Activated naive CD8-positive, alpha-beta T cell (primary cell): ENCODE results near the gene NMRK2.
"Not testable (repeated sequence)": the region's sequence is repeated elsewhere in the genome, so short reads cannot be mapped to it uniquely, and the experiment has no call there.

Experiments used
- H3K27ac Mint-ChIP-seq: one replicate; pipeline ENCODE4 v1.8.0; 2021; ENCODE audit warnings: mixed read lengths
- H3K27me3 Mint-ChIP-seq: one replicate; pipeline ENCODE4 v1.8.0; 2021; ENCODE audit warnings: mixed read lengths
- H3K36me3 Mint-ChIP-seq: one replicate; pipeline ENCODE4 v1.8.0; 2021; ENCODE audit warnings: mixed read lengths
- H3K4me1 Mint-ChIP-seq: one replicate; pipeline ENCODE4 v1.8.0; 2021; ENCODE audit warnings: low read depth, mixed read lengths
- H3K4me3 Mint-ChIP-seq: one replicate; pipeline ENCODE4 v1.8.0; 2021; ENCODE audit warnings: mild to moderate bottlenecking, mixed read lengths
- H3K9me3 Mint-ChIP-seq: one replicate; pipeline ENCODE4 v1.8.0; 2021; ENCODE audit warnings: low read depth, mixed read lengths

The NMRK2 gene, protein sequence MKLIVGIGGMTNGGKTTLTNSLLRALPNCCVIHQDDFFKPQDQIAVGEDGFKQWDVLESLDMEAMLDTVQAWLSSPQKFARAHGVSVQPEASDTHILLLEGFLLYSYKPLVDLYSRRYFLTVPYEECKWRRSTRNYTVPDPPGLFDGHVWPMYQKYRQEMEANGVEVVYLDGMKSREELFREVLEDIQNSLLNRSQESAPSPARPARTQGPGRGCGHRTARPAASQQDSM

DNA sequence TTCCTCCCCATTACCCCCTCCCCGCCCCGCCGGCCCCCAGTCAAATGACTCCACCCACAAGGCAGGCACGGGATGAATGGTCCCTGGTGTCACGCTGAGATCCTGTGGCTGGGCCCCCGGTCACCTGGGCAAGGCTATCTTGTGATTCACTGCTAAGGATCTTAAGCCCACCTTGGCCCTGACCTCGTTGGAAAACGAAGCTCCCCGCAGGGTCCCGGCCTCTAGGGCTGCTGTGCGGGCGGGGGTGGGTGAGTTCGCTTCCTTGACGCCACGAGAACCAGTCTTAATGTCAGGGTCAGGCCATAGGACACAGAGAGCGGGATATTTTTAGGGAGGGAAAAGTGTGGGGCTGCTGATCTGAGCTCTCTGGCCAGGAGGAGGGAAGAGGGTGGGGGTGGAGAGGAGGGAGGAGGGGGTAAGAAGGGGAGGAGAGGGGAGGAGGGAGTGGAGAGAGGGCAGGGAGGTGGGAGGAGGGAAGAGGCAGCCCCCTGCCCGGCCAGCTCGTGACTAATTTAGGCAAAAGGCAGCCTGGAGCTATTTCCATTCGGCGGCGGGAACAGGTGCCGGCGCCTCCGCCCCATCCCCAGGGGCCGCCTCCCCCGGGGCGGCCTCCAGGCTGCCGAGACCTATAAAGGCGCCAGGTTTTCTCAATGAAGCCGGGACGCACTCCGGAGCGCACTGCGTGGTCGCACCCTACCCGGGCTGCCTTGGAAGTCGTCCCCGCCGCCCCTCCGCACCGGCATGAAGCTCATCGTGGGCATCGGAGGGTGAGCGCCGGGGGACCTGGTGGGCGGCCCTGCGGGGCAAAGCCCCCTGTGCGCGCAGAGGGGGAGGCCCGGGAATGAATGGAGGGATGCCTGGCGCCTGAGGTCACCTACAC, at the start of gene NMRK2:
Gene NMRK2, plus strand, starts transcription at position 139 of the 880 bp plus-strand sequence. Its CDS starts 603 bp downstream, at position 742.
- H3K27ac Mint-ChIP-seq, result no peak within 1 kb of the TSS
- peaks cover 1% of the 10 kb centered on the region for H3K27me3 Mint-ChIP-seq
- no peaks in the 10 kb centered on the region for H3K9me3 Mint-ChIP-seq
- peaks cover 1% of the 10 kb centered on the region for H3K4me1 Mint-ChIP-seq
- H3K4me3 Mint-ChIP-seq, result no peak within 1 kb of the TSS
- no peaks in the 10 kb centered on the region for H3K36me3 Mint-ChIP-seq

DNA sequence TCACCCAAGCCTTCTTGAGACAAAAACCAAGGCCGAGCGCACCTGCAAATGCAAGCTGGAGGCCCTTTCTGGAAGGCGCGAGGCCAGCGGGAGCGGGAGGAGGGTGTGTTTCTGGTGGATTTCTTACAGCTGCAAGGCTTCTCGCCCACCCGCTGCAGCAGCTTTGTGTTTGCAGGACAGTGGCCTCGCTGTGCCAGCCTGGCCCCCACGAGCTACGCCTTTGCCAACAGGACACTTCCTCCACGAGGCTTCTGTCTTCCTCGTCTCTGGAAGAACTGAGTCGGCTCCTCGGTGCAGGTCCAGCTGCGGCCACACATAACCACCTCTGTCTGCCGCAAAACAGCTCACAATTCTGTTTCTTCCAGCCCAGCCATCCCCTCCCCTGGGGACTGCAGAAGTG, 42.3 kb upstream of the NMRK2 start:
- Mint-ChIP-seq H3K4me3 (no peak overlapping the region), H3K27me3 (no peaks in the 10 kb centered on the region), H3K27ac (no peak overlapping the region), H3K9me3 (no peaks in the 10 kb centered on the region), H3K36me3 (no peaks in the 10 kb centered on the region), H3K4me1 (no peaks in the 10 kb centered on the region)

DNA sequence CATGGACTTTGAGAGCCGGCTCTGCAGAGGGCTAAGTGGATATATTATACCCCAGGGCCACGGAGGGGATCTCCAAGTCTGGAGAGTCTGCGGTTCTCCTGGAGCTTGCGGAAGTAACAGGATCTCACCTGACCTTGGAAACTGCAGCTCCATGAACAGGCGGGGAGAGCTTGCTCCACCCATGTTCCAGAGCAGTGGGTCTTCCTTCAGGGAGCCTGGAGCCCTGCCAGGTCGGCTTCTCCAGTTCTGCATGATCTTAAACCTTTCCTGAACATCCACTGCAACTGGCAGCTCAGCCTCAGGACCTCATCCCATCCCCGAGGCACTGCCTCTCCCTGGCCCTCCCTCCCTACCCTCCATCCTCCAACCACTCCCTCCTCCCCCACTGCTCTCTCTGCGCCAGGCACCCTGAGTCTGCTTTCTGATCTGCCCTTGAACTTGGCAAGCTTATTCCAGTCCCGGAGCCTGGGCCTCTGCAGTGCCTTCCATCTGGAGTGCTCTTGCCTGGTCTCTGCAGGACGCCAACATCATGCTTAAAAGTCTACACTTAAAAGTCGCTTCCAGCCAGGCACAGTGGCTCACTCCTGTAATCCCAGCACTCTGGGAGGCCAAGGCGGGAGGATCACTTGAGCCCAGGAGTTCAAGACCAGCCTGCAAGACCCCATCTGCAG, 39.2 kb upstream of the NMRK2 start:
- Mint-ChIP-seq H3K36me3 (no peaks in the 10 kb centered on the region), H3K27me3 (no peaks in the 10 kb centered on the region), H3K4me1 (peaks cover 4% of the 10 kb centered on the region), H3K9me3 (no peaks in the 10 kb centered on the region), H3K27ac (no peak overlapping the region), H3K4me3 (no peak overlapping the region)

DNA sequence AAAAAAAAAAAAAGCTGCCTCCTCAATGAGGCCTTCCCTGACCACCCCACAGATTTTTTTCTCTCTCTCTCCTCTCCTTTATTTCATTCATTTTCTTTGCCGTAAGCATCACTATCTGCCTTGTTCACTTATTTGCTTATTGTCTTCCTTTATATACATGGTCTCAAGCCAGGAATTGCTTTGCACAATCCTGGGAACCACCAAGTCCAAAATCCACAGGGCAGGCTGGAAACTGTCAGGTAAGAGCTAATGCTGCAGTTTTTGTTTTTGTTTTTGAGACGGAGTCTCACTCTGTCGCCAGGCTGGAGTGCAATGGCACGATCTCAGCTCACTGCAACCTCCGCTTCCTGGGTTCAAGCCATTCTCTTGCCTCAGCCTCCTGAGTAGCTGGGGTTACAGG, 37.9 kb upstream of the NMRK2 start:
- not testable (repeated sequence) for H3K27me3 Mint-ChIP-seq, H3K36me3 Mint-ChIP-seq, H3K4me1 Mint-ChIP-seq, H3K4me3 Mint-ChIP-seq, H3K27ac Mint-ChIP-seq, H3K9me3 Mint-ChIP-seq

DNA sequence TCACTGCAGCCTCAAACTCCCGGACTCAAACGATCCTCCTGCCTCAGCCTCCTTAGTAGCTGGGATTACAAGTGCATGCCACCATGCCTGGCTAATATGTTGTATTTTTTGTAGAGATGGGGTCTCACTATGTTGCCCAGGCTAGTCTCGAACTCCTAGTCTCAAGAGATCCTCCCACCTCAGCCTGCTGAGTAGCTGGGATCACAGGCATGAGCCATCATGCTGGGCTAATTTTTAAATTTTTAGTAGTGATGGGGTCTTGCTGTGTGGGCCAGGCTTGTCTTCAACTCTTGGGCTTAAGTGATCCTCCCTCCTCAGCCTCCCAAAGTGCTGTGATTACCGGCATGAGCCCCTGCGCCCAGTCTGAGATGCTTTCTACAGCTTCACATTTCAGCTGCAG, 37.1 kb upstream of the NMRK2 start:
- no peak overlapping the region for H3K27ac Mint-ChIP-seq
- H3K36me3 Mint-ChIP-seq, result no peaks in the 10 kb centered on the region
- no peak overlapping the region for H3K4me3 Mint-ChIP-seq
- H3K4me1 Mint-ChIP-seq, result peaks cover 4% of the 10 kb centered on the region
- no peaks in the 10 kb centered on the region for H3K9me3 Mint-ChIP-seq
- no peaks in the 10 kb centered on the region for H3K27me3 Mint-ChIP-seq

DNA sequence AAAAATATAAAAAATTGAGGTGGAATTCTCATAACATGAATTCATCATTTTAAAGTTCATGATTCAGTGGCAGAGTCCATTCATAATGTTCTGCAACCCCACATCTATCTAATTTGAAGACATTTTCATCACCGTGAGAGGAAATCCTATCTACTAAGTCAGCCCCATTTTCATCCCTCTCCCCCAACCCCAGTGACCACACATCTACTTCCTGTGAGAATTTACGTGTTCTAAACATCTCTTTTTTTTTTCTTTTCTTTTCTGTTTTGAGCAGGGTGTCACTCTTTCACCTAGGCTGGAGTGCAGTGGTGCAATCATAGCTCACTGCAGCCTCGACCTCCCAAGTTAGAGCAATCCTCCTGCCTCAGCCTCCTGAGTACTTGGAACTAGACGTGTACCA, 34.9 kb upstream of the NMRK2 start:
- Mint-ChIP-seq H3K4me3 (no peak overlapping the region), H3K36me3 (no peaks in the 10 kb centered on the region), H3K4me1 (peaks cover 4% of the 10 kb centered on the region), H3K27me3 (no peaks in the 10 kb centered on the region), H3K9me3 (no peaks in the 10 kb centered on the region), H3K27ac (no peak overlapping the region)

DNA sequence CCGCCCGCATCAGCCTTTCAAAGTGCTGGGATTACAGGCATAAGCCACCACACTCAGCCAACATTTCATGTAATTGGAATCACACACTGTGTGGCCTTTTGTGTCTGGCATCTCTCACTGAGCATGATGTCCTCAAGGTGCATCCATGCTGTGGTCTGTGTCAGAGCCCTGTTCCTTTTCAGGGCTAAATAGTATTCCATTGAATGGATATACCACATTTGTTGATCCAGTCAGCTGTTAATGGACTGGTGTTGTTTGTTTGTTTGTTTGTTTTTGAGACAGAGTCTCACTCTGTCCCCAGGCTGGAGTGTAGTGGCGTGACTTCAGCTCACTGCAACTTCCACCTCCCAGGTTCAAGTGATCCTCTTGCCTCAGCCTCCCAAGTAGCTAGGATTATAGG, 34.4 kb upstream of the NMRK2 start:
- no peaks in the 10 kb centered on the region for H3K9me3 Mint-ChIP-seq
- no peaks in the 10 kb centered on the region for H3K36me3 Mint-ChIP-seq
- H3K4me1 Mint-ChIP-seq, result peaks cover 4% of the 10 kb centered on the region
- H3K27ac Mint-ChIP-seq, result no peak overlapping the region
- H3K4me3 Mint-ChIP-seq, result no peak overlapping the region
- H3K27me3 Mint-ChIP-seq, result no peaks in the 10 kb centered on the region

DNA sequence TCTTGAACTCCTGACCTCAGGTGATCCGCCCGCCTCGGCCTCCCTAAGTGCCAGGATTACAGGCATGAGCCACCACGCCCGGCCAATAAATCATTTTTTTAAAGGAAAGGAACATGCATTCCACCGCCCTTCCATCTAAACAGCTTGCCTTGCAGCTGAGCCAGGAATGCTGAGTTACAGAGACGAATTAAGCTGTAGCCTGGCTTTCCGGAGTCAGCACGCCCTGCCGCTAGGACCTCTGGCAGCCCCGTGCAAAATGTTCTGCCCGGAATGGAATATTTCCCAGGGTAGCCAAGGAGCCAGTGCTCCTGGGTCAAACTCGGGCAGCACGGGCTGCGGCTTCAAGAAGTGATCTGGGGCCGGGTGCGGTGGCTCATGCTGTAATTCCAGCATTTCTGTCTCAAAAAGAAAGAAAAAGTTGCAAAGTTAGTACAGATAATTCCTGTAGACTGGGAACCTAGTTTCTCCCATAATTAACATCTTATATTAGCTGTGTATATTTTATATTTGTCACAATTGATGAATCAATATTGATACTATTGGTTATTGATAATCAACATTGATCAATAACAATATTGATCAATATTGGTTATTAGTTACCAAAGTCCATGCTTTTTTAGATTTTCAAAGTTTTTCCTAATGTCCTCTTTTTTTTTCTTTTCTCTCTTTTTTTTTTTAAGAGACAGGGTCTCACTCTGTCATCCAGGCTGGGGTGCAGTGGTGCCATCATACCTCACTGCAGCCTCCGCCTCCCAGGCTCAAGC, 33.2 kb upstream of the NMRK2 start:
- Mint-ChIP-seq H3K4me1 (peaks cover 4% of the 10 kb centered on the region), H3K9me3 (no peaks in the 10 kb centered on the region), H3K27me3 (no peaks in the 10 kb centered on the region), H3K36me3 (no peaks in the 10 kb centered on the region), H3K27ac (no peak overlapping the region), H3K4me3 (no peak overlapping the region)

DNA sequence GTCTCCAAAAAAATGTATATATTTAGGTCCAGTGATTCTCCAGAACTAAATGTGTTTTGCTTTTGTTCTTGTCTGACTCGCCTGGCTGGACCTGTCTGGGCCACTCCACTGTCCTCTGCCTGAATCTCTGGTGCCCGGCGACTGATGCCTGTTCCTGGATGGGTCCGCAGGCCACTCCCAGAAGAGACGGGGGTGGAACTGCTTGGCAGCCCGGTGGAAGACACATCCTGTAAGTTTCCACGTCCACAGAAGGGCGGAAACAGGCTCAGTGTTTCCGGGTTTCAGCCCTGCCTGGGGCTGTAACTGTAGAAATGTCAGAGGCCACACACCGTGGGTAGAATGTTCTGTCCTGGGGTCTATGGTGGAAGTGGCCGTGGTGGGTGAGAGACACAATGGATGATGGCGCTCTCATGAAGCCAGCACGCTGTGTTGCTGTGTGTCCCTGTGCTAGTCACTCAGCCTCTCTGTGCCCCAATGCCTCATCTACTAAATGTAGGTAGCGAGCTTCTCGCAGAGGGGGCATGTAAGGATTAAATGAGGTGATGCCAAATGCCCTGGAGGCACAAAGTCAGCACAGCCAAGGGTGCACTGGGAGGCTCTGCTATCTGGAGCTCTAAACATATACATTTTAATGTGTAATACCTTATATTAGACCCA, 30.4 kb upstream of the NMRK2 start:
- no peak overlapping the region for H3K4me3 Mint-ChIP-seq
- peaks cover 4% of the 10 kb centered on the region for H3K4me1 Mint-ChIP-seq
- H3K27me3 Mint-ChIP-seq, result no peaks in the 10 kb centered on the region
- no peak overlapping the region for H3K27ac Mint-ChIP-seq
- no peaks in the 10 kb centered on the region for H3K9me3 Mint-ChIP-seq
- no peaks in the 10 kb centered on the region for H3K36me3 Mint-ChIP-seq

DNA sequence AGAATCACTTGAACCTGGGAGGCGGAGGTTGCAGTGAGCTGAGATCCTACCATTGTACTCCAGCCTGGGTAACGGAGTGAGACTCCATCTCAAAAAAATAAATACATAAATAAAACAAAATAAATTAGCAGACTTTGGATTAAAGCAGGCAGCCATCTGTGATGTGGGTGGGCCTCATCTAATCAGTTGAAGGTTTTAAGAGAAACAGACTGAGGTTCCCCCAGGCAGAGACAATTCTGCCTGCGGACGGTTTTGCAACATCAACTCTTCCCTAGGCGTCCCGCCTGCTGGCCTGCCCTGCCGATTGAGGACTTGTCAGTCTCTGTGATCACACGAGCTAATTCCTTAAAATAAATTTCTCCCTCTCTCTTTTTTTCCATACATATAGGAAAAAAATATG, 28.6 kb upstream of the NMRK2 start:
- Mint-ChIP-seq H3K9me3 (no peaks in the 10 kb centered on the region), H3K36me3 (no peaks in the 10 kb centered on the region), H3K4me3 (no peak overlapping the region), H3K27ac (no peak overlapping the region), H3K27me3 (no peaks in the 10 kb centered on the region), H3K4me1 (no peaks in the 10 kb centered on the region)

DNA sequence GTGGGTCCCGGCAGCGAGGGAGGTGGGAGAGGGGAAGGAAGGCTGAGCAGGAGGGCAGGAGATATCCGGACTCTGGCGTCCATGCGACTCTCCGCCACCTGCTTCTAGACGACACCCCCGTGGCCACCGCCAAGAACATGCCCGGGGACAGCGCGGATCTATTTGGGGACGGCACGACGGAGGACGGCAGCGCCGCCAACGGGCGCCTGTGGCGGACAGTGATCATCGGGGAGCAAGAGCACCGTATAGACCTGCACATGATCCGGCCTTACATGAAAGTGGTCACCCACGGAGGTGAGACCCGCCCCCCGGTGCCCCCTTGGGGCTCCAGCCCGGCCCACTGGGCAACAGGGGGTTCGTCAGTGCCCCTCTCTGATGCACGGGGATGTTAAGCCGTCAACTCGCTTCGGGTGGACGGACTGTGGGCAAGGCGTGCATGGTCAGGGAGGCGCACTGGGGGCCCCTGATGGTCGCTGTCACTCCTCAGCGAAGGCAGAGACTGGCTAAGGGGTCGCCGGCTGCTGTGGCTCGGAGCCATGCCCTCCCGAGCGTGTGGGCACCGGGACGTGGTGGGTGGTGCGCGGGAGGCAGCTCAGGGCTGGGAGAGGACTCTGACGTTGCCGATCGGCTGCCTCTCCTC, 25.1 kb upstream of the NMRK2 start:
- H3K27me3 Mint-ChIP-seq, result no peaks in the 10 kb centered on the region
- H3K27ac Mint-ChIP-seq, result no peak overlapping the region
- H3K9me3 Mint-ChIP-seq, result no peaks in the 10 kb centered on the region
- no peak overlapping the region for H3K4me3 Mint-ChIP-seq
- no peaks in the 10 kb centered on the region for H3K36me3 Mint-ChIP-seq
- no peaks in the 10 kb centered on the region for H3K4me1 Mint-ChIP-seq

DNA sequence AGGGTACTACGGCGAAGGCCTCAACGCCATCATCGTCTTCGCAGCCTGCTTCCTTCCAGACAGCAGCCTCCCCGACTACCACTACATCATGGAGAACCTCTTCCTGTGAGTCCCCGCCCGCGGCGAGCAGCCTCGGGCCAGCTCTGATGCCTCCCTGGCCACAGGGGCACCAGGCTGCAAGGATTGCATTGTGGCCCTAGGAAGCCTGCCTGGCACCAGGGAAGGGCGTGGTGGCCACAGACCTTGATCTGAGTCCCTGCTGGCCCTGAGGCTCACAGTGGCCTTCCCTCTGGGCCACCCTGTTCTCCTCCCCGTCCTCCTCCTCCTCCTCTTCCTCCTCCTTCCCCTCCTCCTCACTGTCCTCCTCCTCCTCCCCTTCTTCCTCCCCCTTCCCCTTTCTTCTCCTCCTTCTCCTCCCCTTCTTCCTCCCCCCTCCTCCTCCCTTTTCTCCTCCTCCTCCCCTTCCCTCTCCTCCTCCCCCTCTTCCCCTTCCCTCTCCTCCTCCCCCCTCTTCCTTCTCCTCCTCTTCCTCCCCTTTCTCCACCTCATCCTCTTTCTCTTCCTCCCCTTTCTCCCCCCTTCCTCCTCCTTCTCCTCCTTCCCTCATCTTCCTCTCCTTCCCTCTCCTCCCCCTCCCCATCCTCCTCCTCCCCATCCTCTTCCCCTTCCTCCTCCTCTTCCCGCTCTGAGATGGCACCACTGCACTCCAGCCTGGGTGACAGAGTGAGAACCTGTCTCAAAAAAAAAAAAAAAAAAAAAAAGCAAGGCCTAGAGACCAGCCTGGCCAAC, 24.4 kb upstream of the NMRK2 start:
- H3K4me3 Mint-ChIP-seq, result no peak overlapping the region
- H3K4me1 Mint-ChIP-seq, result no peaks in the 10 kb centered on the region
- no peak overlapping the region for H3K27ac Mint-ChIP-seq
- no peaks in the 10 kb centered on the region for H3K36me3 Mint-ChIP-seq
- H3K9me3 Mint-ChIP-seq, result no peaks in the 10 kb centered on the region
- H3K27me3 Mint-ChIP-seq, result no peaks in the 10 kb centered on the region

DNA sequence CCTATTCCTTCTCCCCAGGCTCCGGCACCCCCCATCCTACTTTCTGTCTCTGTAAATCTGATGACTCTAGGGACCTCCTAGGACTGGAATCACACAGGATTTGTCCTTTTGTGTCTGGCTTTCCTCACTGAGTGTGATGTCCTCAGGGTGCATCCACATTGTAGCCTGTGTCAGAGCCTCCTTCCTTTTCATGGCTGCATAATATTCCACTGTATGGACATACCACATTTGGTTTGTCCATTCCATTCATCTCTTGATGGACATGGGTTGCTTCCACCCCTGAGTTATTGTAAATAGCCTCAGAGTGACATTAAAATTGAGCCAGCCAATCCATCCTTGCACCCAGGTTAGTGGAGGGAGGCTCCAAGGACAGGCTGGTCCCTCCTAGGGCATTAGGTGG, 22.8 kb upstream of the NMRK2 start:
- Mint-ChIP-seq H3K36me3 (no peaks in the 10 kb centered on the region), H3K9me3 (no peaks in the 10 kb centered on the region), H3K4me1 (no peaks in the 10 kb centered on the region), H3K27me3 (no peaks in the 10 kb centered on the region), H3K4me3 (no peak overlapping the region), H3K27ac (no peak overlapping the region)
